GM12892 (cell line): ENCODE results near the gene EDN2.

Source experiments
- POLR2A ChIP-seq: IDR thresholded peaks from 2 replicates; pipeline ENCODE4 v1.6.1; 2011; ENCODE audit warnings: low read depth, low read length, control low read depth
- POLR2AphosphoS5 ChIP-seq: IDR thresholded peaks from 2 replicates; pipeline ENCODE4 v1.6.1; 2011; ENCODE audit warnings: low read depth, low read length, control low read depth

- TF ChIP-seq POLR2A = no peak
- no peak for TF ChIP-seq POLR2AphosphoS5
Measured at GRCh38 chr1:41483960-41484401, 502 bp downstream of the EDN2 start.
